Activated gamma-delta T cell treated with anti-CD3 and anti-CD28 coated beads, Interleukin-2, amount 50 U/mL, for 16 hours (primary cell): ENCODE data around the gene APRT.

Experiments used
- DNase-seq: peaks from one replicate; pipeline ENCODE4 v3.0.0-alpha.2; 2020; ENCODE audit warnings: low read depth

The APRT gene

GRCh38 chr16:88822281-88823040 lies 10.7 kb upstream of the APRT start:
- no peak for DNase-seq

- no peak for DNase-seq
These were observed 9.6 kb upstream of the APRT start for GRCh38 chr16:88821168-88821850.

- DNase-seq, result no peak
These were observed 8.8 kb upstream of the APRT start for GRCh38 chr16:88820385-88821025.

GRCh38 chr16:88819126-88819525 lies 7.4 kb upstream of the APRT start:
- no peak for DNase-seq

- DNase-seq, result no peak
These were observed 6.8 kb upstream of the APRT start for GRCh38 chr16:88818575-88818874.

- no peak for DNase-seq
These were observed 6.3 kb upstream of the APRT start for GRCh38 chr16:88817785-88818574.

GRCh38 chr16:88816736-88817535 lies 5.2 kb upstream of the APRT start:
- no peak for DNase-seq

- DNase-seq, result no peak
These were observed 4.3 kb upstream of the APRT start for GRCh38 chr16:88815901-88816589.

- no peak for DNase-seq
These were observed 3.5 kb upstream of the APRT start for GRCh38 chr16:88815227-88815626.

- no peak for DNase-seq
These were observed 2.4 kb upstream of the APRT start for GRCh38 chr16:88814144-88814502.

GRCh38 chr16:88813269-88814143 lies 1.8 kb upstream of the APRT start:
- no peak for DNase-seq

- no peak for DNase-seq
These were observed 963 bp upstream of the APRT start for GRCh38 chr16:88812513-88813268.

GRCh38 chr16:88810912-88811768 lies 588 bp downstream of the APRT start:
- peak; percentile 59 for DNase-seq

- no peak for DNase-seq
These were observed 1.4 kb downstream of the APRT start for GRCh38 chr16:88810166-88810911.

- no peak for DNase-seq
These were observed 2.0 kb downstream of the APRT start for GRCh38 chr16:88809676-88810165.

- DNase-seq, result no peak
These were observed 2.6 kb downstream of the APRT start for GRCh38 chr16:88809068-88809675.
